ENCODE data around the gene TGM5.
"Not testable (repeated sequence)": the region's sequence is repeated elsewhere in the genome, so short reads cannot be mapped to it uniquely, and the experiment has no call there.

The TGM5 gene

GRCh38 chr15:43266834-43267233, at the start of gene TGM5:
Gene TGM5, minus strand, starts transcription at chr15:43266928. Its CDS starts 79 bp downstream, at chr15:43266849.
- no peak for DNase-seq

GRCh38 chr15:43314171-43314570, 47.4 kb upstream of the TGM5 start:
- no peak for DNase-seq

- no peak for DNase-seq
These were observed 45.6 kb upstream of the TGM5 start for GRCh38 chr15:43312378-43312777.

- DNase-seq: no peak
These were observed 35.6 kb upstream of the TGM5 start, which contains the start of gene TGM7 for GRCh38 chr15:43302205-43302817. Gene TGM7, minus strand, starts transcription at chr15:43302255.

GRCh38 chr15:43299884-43300283, 33.2 kb upstream of the TGM5 start:
- no peak for DNase-seq

GRCh38 chr15:43299411-43299810, 32.7 kb upstream of the TGM5 start:
- no peak for DNase-seq

- DNase-seq: no peak
These were observed 27.5 kb upstream of the TGM5 start for GRCh38 chr15:43294091-43294706.

GRCh38 chr15:43293432-43293831, 26.7 kb upstream of the TGM5 start:
- no peak for DNase-seq

- no peak for DNase-seq
These were observed 25.8 kb upstream of the TGM5 start for GRCh38 chr15:43292375-43293078.

- DNase-seq: not testable (repeated sequence)
These were observed 22.9 kb upstream of the TGM5 start for GRCh38 chr15:43289656-43290055.

GRCh38 chr15:43287254-43287653, 20.5 kb upstream of the TGM5 start:
- DNase-seq: no peak

GRCh38 chr15:43286074-43286473, 19.3 kb upstream of the TGM5 start:
- DNase-seq: no peak

- DNase-seq: peak; percentile 15
These were observed 18.9 kb upstream of the TGM5 start for GRCh38 chr15:43285609-43286037.

- no peak for DNase-seq
These were observed 16.8 kb upstream of the TGM5 start for GRCh38 chr15:43283526-43283925.

GRCh38 chr15:43281926-43282602, 15.3 kb upstream of the TGM5 start:
- no peak for DNase-seq

GRCh38 chr15:43280996-43281395, 14.3 kb upstream of the TGM5 start:
- DNase-seq: no peak

- DNase-seq: no peak
These were observed 12.8 kb upstream of the TGM5 start for GRCh38 chr15:43279496-43279895.

GRCh38 chr15:43278869-43279268, 12.1 kb upstream of the TGM5 start:
- no peak for DNase-seq

GRCh38 chr15:43277901-43278300, 11.2 kb upstream of the TGM5 start:
- no peak for DNase-seq

GRCh38 chr15:43277231-43277823, 10.6 kb upstream of the TGM5 start:
- DNase-seq: no peak

GRCh38 chr15:43276563-43277200, 10.0 kb upstream of the TGM5 start:
- DNase-seq: no peak

- no peak for DNase-seq
These were observed 9.2 kb upstream of the TGM5 start for GRCh38 chr15:43275740-43276562.
